NCI-H748 (cell line): ENCODE measurements around the gene KLK10.
"Not testable (repeated sequence)": the region's sequence is repeated elsewhere in the genome, so short reads cannot be mapped to it uniquely, and the experiment has no call there.

Source experiments
- DNase-seq: peaks from one replicate; lab custom pipeline; 2025; ENCODE audit not compliant: unreplicated experiment; lab: John Stamatoyannopoulos, UW

The KLK10 gene

DNA sequence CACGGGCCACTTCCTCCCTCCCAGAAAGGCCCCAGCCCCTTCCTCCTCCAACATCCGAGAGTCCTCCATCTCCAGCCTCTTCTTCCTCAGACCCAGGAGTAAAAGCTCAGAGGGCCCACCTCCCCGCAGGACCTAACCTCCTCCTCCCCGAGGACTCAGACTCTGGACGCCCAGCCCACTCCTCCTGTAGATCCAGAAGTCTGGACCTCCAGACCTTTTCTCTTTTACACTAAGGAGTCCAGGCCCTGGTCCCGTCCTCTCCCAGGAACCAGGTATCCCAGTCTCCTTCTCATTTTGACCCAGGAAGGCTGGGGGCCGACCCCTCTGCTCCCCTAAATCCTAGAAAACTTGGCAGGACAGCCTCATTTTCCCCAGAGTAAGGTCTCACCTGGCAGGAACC lies 16.2 kb downstream of the KLK10 start:
- DNase-seq = no peak

DNA sequence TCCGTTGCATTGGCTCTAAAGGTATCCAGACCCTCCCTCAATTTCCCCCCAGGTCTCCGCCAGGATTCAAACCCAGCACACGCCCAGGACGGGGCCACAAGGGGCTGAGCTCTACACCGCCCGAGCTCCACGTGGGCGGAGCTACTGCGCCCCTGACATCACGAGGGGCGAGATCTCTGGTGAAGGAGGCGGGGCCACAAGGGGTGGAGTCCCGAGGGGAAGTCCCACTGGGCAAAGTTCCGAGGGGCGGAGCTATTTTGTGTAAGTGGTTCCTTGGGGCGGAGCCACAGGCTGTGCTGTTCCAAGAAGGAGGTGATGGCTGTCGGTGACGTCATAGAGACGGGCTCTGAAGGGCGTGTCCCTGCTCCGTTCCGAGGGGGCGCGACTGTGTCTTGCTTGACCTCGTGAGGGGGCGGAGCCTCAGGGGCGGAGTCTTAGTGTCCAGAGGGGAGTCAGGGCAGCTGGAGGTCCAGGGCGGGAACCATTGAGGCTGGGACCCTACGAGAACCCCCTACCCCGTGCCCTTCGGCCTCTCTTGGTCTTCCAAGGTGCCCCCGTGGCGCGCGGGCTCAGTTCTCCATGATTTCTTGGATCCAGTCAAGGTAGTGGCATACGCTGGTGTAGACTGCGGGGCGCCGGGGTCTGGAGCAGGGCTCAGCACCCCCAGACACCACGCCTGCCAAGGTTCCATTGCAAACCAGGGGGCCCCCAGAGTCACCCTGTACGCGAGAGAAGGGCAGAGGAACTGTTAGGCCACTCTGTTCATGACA lies 16.8 kb downstream of the KLK10 start:
- DNase-seq = peak; percentile 62

DNA sequence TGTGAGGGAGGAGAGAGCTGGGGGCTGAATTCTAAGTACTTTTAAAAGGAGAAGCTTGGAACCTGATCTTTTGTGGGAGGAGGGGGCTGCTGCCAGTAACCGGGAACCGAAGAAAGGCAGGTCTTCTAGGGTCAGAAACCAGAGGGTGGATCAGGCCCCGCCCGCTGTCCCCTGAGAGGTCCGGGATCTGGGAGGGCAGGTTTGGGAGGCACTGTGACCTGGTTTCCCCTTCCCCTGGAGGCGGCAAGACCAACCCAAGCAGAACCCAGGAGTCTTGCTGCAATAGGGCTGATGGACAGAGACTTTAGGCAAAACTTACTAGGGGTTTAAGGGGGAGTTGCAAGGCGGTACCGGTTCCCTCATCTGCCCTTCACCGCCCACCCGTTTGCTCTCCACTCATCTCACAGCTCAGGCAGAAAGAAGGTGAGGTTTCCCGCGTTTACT lies 17.4 kb downstream of the KLK10 start:
- DNase-seq = no peak

DNA sequence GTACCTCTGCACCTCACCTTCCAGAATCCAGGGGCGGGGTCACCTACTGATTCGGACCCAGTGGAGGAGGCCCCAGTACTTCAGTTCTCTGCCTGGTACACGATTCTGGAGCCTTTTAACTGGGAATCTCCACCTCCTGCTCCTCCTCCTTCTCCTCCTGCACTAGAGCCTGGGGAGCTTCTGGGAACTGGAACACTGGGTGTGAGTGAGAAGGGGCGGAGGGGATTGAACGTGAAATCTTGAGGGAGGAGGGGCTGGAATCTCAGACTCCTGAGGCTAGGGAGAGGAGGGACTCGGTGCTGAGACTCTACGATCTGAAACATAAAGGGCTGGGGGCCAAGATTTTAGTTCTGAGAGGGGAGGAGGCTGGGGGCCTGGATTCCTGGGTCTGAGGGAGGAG lies 18.0 kb downstream of the KLK10 start, which contains the start of gene KLK8:
TSS of gene KLK8 (minus strand) at position 90 of the 400 bp plus-strand sequence. CDS start 437 bp downstream, outside the sequence.
- no peak for DNase-seq

DNA sequence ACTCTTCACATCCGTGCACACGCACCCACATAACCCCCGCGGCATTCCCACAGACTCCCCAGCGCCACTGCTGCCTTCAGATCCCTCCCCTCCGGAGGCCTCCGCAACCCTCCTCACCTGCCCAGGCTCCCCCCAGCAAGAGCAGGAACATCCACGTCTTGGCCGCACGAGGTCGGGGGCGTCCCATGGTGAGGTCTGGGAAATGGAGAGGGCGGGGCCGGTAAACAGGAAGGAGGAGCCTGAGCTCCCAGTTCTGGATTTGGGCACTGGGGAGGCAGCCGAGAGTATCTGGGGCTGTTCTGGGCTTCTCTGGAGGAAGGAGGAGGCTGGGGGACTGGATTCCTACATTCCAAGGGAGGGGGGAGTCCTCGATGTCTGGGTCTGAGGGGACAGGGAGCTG lies 18.5 kb downstream of the KLK10 start:
- no peak for DNase-seq

DNA sequence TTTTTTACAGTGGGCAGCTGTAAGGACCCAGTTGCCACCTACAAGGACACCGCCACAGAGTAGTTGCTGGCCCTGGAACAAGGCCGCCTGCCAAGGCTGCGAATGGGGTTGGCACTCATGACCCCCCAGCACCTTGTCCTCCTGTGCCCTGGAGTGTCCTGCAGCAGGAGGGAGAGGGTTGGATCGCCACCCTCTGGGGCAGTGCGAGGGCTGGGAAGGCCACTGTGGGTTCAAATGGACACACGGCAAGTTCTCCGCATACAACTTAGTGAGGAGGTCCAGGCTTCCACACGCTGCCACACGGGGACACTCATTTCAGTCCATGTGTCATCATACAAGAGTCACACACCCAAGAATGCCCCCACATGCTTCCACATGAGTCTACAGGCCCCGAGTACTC lies 19.1 kb downstream of the KLK10 start:
- no peak for DNase-seq

DNA sequence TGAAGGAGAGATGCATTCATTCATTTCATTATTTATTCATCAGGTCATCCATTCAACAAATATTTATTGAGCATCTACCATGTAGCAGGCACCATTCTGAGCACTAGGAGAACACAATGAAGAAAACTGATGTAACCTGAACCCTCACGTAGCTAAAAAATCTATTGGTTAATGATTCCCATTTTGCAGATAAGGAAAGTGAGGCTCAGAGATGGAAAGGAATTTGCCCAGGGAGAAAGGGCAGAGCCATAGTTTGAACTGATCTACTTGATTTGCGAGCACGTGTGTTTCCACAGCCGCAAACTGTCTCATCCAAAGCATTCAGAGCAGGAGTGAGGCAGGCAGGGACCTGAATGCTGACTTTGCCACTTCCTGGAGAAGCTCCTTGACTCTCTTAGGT lies 20.8 kb downstream of the KLK10 start:
- DNase-seq = no peak

DNA sequence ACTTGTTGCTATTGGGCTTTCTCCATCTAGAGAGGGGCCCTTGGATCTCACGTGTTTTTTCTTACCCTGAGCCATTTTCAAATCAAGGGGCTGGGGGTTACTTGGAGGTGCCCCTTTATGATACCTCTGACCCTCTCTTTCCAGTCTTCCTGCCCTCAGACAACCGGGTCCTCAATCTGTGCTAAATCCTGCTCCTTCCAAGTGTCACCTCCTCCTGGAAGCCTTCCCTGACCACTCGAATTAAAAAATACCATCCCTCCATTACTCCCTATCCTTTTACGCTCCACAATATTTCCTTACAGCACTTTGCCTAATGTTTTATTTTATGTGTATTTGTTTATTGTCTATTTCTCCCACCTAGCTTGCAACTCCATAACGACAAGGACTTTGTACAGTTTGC lies 21.4 kb downstream of the KLK10 start:
- DNase-seq = no peak

DNA sequence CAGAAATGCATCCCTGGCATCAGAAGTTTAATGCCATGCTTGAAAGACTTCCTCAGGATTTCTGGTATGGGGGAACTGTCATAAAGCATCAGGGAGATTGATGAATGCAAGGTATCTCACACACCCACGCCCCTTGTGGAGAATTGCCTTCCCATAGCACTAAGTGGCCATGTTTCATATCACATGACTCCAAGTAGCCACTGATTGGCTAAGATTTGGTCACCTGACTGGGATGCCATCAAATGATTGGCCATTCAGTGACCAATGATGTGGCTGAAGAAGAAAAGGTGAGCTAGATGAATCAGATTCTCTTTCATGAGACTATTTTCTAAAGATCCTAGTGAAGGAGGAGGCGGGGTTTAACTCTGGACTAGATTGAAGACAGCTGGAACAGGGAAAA lies 25.4 kb downstream of the KLK10 start:
- no peak for DNase-seq

DNA sequence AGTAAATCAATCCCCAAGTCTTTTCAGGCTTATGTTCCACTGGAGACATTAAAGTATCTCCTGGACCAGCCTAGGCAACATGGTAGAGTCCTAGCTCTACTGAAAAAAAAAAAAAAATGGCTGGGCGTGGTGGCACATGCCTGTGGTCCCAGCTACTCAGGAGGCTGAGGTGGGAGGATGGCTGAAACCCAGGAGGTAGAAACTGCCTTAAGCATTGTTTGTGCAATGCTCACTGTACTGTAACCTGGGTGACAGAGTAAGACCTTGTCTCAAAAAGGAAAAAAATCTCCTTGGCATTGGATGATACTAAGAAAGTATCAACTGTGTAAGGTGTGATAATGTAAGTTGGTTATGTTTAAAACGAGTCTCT lies 26.9 kb downstream of the KLK10 start:
- no peak for DNase-seq

DNA sequence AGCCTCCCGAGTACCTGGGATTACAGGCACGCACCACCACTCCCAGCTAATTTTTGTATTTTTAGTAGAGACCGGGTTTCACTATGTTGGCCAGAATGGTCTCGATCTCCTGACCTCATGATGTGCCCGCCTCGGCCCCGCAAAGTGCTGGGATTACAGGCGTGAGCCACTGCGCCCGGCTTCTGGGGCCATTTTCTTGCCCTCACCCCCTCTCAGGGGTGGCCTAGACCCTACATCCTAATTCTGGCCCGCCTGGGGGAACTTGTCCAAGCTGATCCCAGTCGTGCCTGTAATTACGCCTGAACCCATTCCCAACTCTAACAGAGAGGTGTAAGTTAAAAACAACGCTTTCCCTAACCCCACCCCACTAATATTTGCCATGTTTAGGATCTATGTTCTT lies 35.1 kb downstream of the KLK10 start:
- DNase-seq = not testable (repeated sequence)

DNA sequence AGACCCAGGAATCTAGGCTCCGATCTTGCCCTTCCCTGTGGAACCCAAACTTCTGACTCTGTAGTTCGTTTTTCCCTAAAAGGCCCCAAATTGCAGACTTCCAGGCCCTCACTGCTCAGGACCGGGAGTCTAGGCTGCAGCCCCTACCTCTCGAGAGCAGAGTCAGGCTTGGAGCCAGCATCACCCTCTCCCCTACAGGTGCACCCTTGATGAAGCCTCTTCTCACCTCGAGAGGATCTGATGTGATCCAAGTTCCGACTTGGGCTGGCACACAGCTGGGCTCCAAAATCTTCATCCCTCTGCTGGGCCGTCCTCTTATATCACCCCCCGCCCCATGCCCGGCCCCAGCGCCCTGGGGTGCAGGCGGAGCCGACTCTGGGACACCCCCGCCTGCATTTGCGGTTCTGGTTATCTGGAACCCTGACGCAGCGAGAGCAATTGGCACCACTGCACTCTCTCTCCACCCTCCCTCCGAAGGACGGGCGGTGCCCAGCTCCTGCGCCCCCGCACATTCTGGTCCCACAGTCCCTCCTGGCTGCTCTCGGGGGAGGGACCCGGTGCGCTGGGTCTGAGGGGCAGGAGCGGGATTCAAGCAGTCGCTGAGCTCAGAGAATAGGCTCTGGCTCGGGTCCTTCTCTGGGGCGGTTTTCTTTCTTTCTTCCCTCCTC lies 35.8 kb downstream of the KLK10 start, which contains the start of gene KLK7:
TSS of gene KLK7 (minus strand) at position 293 of the 668 bp plus-strand sequence. CDS start 1,518 bp downstream, outside the sequence.
- DNase-seq = no peak

DNA sequence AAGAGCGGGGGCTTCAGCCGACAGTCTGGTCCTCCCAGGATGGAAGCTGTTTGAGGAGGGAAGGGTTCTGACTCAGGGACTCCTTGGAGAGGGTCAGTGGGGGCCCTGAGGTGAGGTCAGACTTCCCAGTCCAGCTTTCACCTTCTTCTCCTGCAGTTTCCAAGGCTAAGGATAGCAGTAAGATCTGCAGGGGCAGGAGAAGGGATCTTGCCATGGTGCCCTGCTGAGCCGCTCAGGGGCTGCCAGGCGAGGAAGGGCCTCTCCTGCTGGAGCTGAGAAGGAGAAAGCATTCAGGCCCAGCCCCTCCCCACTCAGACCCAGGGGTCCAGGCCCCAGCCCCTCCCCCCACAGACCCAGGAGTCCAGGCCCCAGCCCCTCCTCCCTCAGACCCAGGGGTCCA lies 37.3 kb downstream of the KLK10 start:
- DNase-seq = no peak

DNA sequence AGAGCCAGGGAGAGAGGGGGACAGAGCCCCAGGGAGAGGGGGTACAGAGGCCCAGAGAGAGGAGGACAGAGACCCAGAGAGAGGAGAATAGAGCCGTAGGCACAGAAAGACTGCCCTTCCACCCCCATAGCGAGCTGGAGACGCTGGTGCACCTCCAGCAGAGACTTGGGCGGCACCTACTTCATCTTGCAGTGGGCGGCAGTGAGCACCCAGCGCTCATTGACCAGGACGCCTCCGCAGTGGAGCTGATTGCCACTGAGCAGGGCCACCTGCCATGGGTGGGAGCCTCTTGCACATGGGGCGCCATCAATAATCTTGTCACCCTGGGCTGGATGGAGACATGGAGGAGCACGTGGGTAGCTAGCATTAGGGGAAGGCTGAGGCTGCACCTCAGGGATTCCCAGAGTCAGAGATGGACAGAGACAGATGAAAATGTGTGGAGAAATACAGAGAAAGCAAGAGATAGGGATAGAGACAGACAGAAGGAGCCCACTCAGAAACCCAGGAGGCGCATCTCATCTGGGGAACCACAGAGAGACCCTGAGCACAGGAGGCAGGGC lies 37.8 kb downstream of the KLK10 start:
- DNase-seq = no peak

DNA sequence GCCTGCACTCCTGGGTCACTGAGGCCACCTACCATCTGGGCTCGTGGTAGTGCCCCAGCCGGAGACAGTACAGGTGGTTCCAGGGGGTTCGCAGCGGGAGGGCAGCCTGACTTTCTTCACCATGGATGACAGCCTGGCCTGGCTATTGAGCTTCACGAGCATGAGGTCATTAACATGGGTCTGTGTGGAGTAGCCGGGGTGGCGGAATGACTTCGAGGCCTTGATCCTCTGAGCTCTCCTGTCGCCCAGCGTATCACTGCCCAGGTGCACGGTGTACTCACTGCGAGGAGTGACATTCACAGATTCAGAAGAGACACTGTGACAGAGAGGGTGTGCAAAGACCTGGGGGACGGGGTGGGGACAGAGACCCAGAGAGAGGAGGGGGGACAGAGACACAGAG lies 39.3 kb downstream of the KLK10 start:
- DNase-seq = no peak

DNA sequence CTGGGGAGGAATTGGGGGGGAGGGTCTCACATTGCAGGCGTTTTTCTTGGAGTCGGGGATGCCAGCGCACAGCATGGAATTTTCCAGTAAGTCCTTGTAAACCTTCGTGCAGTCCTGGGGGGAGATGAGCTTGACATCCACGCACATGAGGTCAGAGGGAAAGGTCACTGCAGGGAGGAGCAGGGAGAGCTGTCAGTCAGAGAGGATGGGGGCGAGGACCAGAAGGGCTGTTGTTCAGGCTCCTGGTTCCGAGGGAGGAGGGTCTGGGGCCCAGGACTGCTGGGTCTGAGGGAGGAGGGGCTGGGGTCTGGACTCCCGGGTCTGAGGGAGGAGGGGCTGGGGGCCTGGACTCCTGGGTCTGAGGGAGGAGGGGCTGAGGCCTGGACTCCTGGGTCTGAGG lies 39.8 kb downstream of the KLK10 start:
- no peak for DNase-seq

DNA sequence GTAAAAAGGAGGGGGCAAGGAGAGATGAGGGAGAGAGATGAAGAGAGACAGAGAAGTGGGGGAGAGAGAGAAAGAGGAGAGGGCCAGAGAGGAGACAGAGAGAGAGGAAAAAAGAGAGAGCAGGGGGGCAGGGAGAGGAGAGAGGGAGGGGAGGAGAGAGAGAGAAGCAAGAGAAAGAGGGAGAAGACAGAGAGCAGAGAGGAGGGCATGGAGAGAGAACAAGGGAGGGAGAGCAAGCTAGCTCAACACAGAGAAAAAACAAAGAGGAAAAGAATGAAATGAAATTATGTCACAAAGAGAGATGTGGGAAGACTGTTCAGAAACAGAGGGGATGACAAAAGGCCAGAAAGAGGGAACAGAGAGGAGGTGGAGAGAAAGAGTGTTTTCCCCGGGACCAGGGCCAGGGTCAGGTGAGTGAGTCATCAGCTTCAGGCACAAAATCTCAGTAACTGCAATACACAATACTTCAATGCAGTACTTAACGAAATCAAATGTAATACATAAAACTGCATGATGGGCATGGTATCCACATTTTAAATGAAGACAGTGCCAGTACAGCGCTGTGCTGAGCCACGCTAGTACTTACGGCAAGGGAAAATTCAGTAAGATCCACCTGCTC lies 40.6 kb downstream of the KLK10 start:
- DNase-seq = no peak

DNA sequence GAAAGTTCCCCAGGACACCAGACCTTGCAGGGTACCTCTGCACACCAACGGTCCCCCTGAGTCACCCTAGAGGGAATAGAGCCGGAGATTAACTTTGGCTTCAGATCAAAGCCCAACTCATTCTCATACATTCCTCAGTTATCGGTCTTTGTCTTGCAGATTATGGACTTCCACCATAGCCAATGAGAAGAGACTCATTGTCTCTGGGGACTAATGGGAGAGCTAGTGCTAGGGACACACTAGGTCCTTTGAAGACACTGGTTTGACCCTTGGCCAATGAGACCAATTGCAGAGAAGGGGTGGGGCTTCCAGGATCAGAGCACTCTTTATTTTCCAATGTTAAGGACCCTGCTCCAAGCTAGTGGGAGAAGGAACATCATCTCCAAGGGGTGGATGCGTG lies 41.9 kb downstream of the KLK10 start:
- no peak for DNase-seq

DNA sequence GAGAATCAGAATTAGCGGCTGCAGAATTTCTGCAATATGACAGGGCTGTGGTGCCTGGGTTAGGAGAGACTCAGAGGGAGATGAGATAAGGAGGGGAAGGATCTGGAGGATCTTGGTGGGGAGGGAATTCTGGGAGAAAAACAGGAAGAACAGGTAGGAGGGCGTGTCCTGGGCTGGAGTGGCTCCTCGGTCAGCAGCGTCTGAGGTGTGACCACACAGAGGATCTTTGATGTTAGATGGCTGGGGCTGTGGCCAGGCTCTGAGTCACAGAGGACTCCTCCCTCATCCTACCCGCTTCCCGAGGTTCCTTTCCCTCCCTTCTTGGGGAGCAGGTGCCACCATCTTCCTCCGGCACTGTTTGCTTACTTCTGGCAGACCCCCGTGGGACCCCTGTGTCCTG lies 43.7 kb downstream of the KLK10 start:
- DNase-seq = peak; percentile 32

DNA sequence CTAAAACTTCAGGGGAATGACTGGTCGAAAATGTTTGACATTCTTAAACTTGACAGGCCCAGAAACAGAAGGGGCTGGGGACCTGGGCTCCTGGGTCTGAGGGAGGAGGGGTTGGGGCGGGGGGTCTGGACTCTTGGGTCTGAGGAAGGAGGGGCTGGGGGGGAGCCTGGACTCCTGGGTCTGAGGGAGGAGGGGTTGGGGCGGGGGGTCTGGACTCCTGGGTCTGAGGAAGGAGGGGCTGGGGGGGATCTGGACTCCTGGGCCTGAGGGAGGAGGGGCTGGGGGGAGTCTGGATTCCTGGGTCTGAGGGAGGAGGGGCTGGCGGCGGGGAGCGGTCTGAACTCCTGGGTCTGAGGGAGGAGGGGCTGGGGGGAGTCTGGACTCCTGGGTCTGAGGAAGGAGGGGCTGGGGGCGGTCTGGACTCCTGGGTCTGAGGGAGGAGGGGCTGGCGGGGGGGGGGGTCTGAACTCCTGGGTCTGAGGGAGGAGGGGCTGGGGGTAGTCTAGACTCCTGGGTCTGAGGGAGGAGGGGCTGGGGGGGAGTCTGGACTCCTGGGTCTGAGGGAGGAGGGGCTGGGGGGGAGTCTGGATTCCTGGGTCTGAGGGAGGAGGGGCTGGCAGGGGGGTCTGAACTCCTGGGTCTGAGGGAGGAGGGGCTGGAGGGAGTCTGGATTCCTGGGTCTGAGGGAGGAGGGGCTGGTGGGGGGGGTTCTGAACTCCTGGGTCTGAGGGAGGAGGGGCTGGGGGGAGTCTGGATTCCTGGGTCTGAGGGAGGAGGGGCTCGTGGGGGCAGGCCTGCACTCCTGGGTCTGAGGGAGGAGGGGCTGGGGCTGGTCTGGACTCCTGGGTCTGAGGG lies 44.6 kb downstream of the KLK10 start:
- no peak for DNase-seq
